ENCODE data around the gene IL13RA1. TPM values are rescaled to one million over a fixed set of nuclear protein-coding genes. Genes with fewer than 3 reads are reported as not detected.
"Not testable (repeated sequence)": the region's sequence is repeated elsewhere in the genome, so short reads cannot be mapped to it uniquely, and the experiment has no call there.

The IL13RA1 gene
- total RNA-seq, 1 donor from 2014 or later = 38.6 TPM

GRCh38 chrX:118693843-118694242 is 33.6 kb upstream of the IL13RA1 start:
- H3K36me3 ChIP-seq (ENCODE audit: control insufficient read depth, insufficient read depth, low read length) = no peaks in the 10 kb centered on the region
- TF ChIP-seq CTCF (IDR thresholded peaks at IDR 0.05; ENCODE audit: insufficient read depth, low read length, poor library complexity, severe bottlenecking) = no peak
- no peaks in the 10 kb centered on the region for H3K27me3 ChIP-seq (ENCODE audit: control insufficient read depth, insufficient read depth, low read length)
- no peak overlapping the region for H3K4me3 ChIP-seq (ENCODE audit: low read depth, low read length)
- DNase-seq (ENCODE audit: low read depth) = no peak

- no peak overlapping the region for H3K4me3 ChIP-seq (ENCODE audit: low read depth, low read length)
- DNase-seq (ENCODE audit: low read depth) = no peak
- H3K27me3 ChIP-seq (ENCODE audit: control insufficient read depth, insufficient read depth, low read length) = no peaks in the 10 kb centered on the region
- H3K36me3 ChIP-seq (ENCODE audit: control insufficient read depth, insufficient read depth, low read length) = no peaks in the 10 kb centered on the region
- TF ChIP-seq CTCF (IDR thresholded peaks at IDR 0.05; ENCODE audit: insufficient read depth, low read length, poor library complexity, severe bottlenecking) = no peak
These were observed 32.8 kb upstream of the IL13RA1 start for GRCh38 chrX:118694638-118695037.

GRCh38 chrX:118698516-118699170 is 28.8 kb upstream of the IL13RA1 start:
- DNase-seq (ENCODE audit: low read depth) = no peak
- no peaks in the 10 kb centered on the region for H3K36me3 ChIP-seq (ENCODE audit: control insufficient read depth, insufficient read depth, low read length)
- no peak for TF ChIP-seq CTCF (IDR thresholded peaks at IDR 0.05; ENCODE audit: insufficient read depth, low read length, poor library complexity, severe bottlenecking)
- no peak overlapping the region for H3K4me3 ChIP-seq (ENCODE audit: low read depth, low read length)
- H3K27me3 ChIP-seq (ENCODE audit: control insufficient read depth, insufficient read depth, low read length) = no peaks in the 10 kb centered on the region

GRCh38 chrX:118702741-118703140 is 24.7 kb upstream of the IL13RA1 start:
- H3K27me3 ChIP-seq (ENCODE audit: control insufficient read depth, insufficient read depth, low read length) = no peaks in the 10 kb centered on the region
- H3K4me3 ChIP-seq (ENCODE audit: low read depth, low read length) = no peak overlapping the region
- no peaks in the 10 kb centered on the region for H3K36me3 ChIP-seq (ENCODE audit: control insufficient read depth, insufficient read depth, low read length)
- no peak for DNase-seq (ENCODE audit: low read depth)
- no peak for TF ChIP-seq CTCF (IDR thresholded peaks at IDR 0.05; ENCODE audit: insufficient read depth, low read length, poor library complexity, severe bottlenecking)

- Histone ChIP-seq H3K27me3 (ENCODE audit: control insufficient read depth, insufficient read depth, low read length) (no peaks in the 10 kb centered on the region), H3K36me3 (ENCODE audit: control insufficient read depth, insufficient read depth, low read length) (no peaks in the 10 kb centered on the region), H3K4me3 (ENCODE audit: low read depth, low read length) (no peak overlapping the region)
- DNase-seq (ENCODE audit: low read depth) = no peak
- no peak for TF ChIP-seq CTCF (IDR thresholded peaks at IDR 0.05; ENCODE audit: insufficient read depth, low read length, poor library complexity, severe bottlenecking)
These were observed 20.7 kb upstream of the IL13RA1 start for GRCh38 chrX:118706681-118707080.

GRCh38 chrX:118714521-118714920 is 12.9 kb upstream of the IL13RA1 start:
- no peaks in the 10 kb centered on the region for H3K36me3 ChIP-seq (ENCODE audit: control insufficient read depth, insufficient read depth, low read length)
- no peak for TF ChIP-seq CTCF (IDR thresholded peaks at IDR 0.05; ENCODE audit: insufficient read depth, low read length, poor library complexity, severe bottlenecking)

GRCh38 chrX:118715917-118716316 is 11.5 kb upstream of the IL13RA1 start:
- not testable (repeated sequence) for H3K27me3 ChIP-seq (ENCODE audit: control insufficient read depth, insufficient read depth, low read length); H3K4me3 ChIP-seq (ENCODE audit: low read depth, low read length); H3K36me3 ChIP-seq (ENCODE audit: control insufficient read depth, insufficient read depth, low read length); DNase-seq (ENCODE audit: low read depth)

More at GRCh38 chrX:118714521-118714920, 12.9 kb upstream of the IL13RA1 start:
- DNase-seq (ENCODE audit: low read depth) = no peak
- Histone ChIP-seq H3K4me3 (ENCODE audit: low read depth, low read length) (no peak overlapping the region), H3K27me3 (ENCODE audit: control insufficient read depth, insufficient read depth, low read length) (no peaks in the 10 kb centered on the region)

GRCh38 chrX:118716833-118717232 is 10.6 kb upstream of the IL13RA1 start:
- not testable (repeated sequence) for DNase-seq (ENCODE audit: low read depth)

More at GRCh38 chrX:118716833-118717232, 10.6 kb upstream of the IL13RA1 start:
- H3K27me3 ChIP-seq (ENCODE audit: control insufficient read depth, insufficient read depth, low read length); H3K36me3 ChIP-seq (ENCODE audit: control insufficient read depth, insufficient read depth, low read length); H3K4me3 ChIP-seq (ENCODE audit: low read depth, low read length): not testable (repeated sequence)

Data from kidney epithelial cell (primary cell).